Measurements from ENCODE around the gene S100A13.

S100A13 gene

GRCh38 chr1:153629971-153630370 lies 2.7 kb upstream of the S100A13 start:
- TF ChIP-seq ZFX (IDR thresholded peaks at IDR 0.05) (no peak), CTCF (conservative IDR thresholded peaks at IDR 0.05) (no peak)
- H3K27ac ChIP-seq, result no peak overlapping the region

DNA sequence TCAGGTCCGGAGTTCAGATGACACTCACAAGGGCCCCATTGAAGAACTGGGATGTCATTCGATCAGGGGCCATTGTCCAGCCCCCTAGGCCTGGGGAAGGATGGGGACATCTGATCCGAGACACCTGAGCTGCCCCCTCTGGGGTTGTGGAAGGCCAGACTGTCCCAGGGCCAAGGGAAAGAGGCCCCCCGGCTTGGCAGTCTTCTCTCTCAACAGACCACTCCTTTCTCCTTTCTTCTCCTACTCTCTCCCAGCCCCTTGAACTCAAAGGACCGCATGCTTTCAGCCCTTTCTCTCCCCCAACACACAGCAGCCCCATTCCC lies 2.0 kb upstream of the S100A13 start:
- no peak for TF ChIP-seq CTCF (conservative IDR thresholded peaks at IDR 0.05)
- TF ChIP-seq ZFX (IDR thresholded peaks at IDR 0.05), result no peak
- H3K27ac ChIP-seq, result no peak overlapping the region

DNA sequence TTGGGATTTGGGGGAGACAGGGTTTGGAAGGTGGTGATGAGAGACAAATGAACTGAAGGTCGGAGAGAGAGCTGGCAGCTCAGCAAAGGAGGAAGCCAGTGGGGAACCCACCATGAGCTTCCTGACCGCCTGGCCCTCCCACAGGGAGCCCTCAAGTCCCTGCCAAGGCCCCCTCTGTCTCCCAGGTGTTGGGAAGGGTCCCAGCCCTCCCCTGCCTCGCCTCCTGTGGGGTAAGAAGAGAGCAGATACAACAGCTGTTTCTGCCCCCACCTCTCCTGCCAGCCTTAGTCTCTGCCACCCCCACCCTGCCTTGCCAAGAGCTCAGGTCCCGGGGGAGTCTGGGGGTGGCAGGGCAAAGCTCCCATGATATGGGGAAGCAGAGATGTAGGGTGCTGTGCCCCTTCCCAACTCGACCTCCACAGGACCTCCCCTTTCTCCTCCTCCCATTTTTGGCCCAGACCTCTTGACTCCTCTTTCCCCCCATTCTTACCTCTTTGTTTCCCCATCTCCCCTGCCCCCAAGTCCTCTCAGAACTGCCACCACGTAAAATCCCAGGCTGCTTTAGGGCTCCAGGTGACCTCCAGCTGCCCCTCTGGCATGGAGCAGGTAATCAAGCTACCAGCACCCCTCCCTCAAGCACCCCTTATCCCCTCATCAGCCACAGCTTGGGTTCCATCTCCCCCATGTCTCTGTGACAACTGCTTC lies 1.5 kb upstream of the S100A13 start:
- H3K27ac ChIP-seq, result no peak overlapping the region; the same call in 1 of the 2 replicates
- TF ChIP-seq ZFX (IDR thresholded peaks at IDR 0.05), result no peak
- TF ChIP-seq CTCF (conservative IDR thresholded peaks at IDR 0.05), result no peak

GRCh38 chr1:153627715-153628626 lies 666 bp upstream of the S100A13 start, which contains the start of gene S100A1:
Gene S100A1, plus strand, starts transcription at chr1:153628434. Its CDS starts 2,088 bp downstream, at chr1:153630522.
- H3K27ac ChIP-seq, result peak within 1 kb of the TSS; percentile 80
- TF ChIP-seq ZFX (IDR thresholded peaks at IDR 0.05), result no peak
- TF ChIP-seq CTCF (conservative IDR thresholded peaks at IDR 0.05), result no peak; the same call in 1 of the 2 replicates

GRCh38 chr1:153626477-153626903 lies 815 bp downstream of the S100A13 start:
- TF ChIP-seq ZFX (IDR thresholded peaks at IDR 0.05) (no peak), CTCF (conservative IDR thresholded peaks at IDR 0.05) (no peak)
- peak overlapping the region; percentile 80 for H3K27ac ChIP-seq

GRCh38 chr1:153624965-153625611 lies 2.2 kb downstream of the S100A13 start:
- no peak overlapping the region for H3K27ac ChIP-seq
- TF ChIP-seq ZFX (IDR thresholded peaks at IDR 0.05), result no peak
- TF ChIP-seq CTCF (conservative IDR thresholded peaks at IDR 0.05), result no peak
